ENCODE measurements around the gene FSCN2. TPM values are rescaled to one million over a fixed set of nuclear protein-coding genes. Genes with fewer than 3 reads are reported as not detected.

FSCN2 gene
- total and polyA plus RNA-seq, 2 donors (not counting 3 experiments of a cell fraction or from before 2014, with no cell fraction given), result 0.32 to 0.71 TPM

- TF ChIP-seq GATA2 (IDR thresholded peaks at IDR 0.05; ENCODE audit: insufficient read depth, insufficient read length, low read depth, low read length) (no peak), FOS (IDR thresholded peaks at IDR 0.05; ENCODE audit: borderline replicate concordance, insufficient read depth, low read length) (no peak), CTCF (IDR thresholded peaks at IDR 0.05; ENCODE audit: extremely low read depth in 1 of 2, insufficient read depth in 1 of 2, low read depth in 1 of 2, low read length in 2 of 2) (no peak), POLR2AphosphoS5 (IDR thresholded peaks at IDR 0.05; ENCODE audit: insufficient read depth, low read depth, low read length) (no peak), JUN (IDR thresholded peaks at IDR 0.05; ENCODE audit: borderline replicate concordance, insufficient read depth, insufficient read length, low read depth) (no peak), POLR2A (IDR thresholded peaks at IDR 0.05; ENCODE audit: low read depth, low read length) (no peak), EZH2 (IDR thresholded peaks at IDR 0.05; ENCODE audit: borderline replicate concordance, low read depth, low read length, severe bottlenecking) (no peak), MAX (IDR thresholded peaks at IDR 0.05; ENCODE audit: insufficient read depth, insufficient read length) (no peak), MYC (IDR thresholded peaks at IDR 0.05; ENCODE audit: low read depth, low read length) (no peak)
- Histone ChIP-seq H3K27ac (ENCODE audit: insufficient read depth, low read depth, low read length) (no peak overlapping the region), H3K9ac (replicated peaks; ENCODE audit: extremely low read depth, insufficient read depth, low read length) (no peak overlapping the region), H3K4me3 (replicated peaks in 1 of 3; ENCODE audit: insufficient read depth in 1 of 3, low read depth in 1 of 3, low read length in 3 of 3) (no peak overlapping the region), H3K36me3 (ENCODE audit: control insufficient read depth in 2 of 2, extremely low read depth in 1 of 2, insufficient read depth in 2 of 2, low read length in 2 of 2) (no peaks in the 10 kb centered on the region), H3K79me2 (ENCODE audit: control insufficient read depth, insufficient read depth, low read length) (no peaks in the 10 kb centered on the region), H3K9me3 (replicated peaks; ENCODE audit: control insufficient read depth, insufficient read depth, low read length) (no peaks in the 10 kb centered on the region), H2AFZ (ENCODE audit: low read depth, low read length) (no peak overlapping the region), H3K4me2 (ENCODE audit: insufficient read depth, low read length) (no peak overlapping the region), H3K4me1 (ENCODE audit: control insufficient read depth, extremely low read depth, insufficient read depth, low read length) (peaks cover 7% of the 10 kb centered on the region), H4K20me1 (replicated peaks; ENCODE audit: control insufficient read depth, extremely low read depth, insufficient read depth, low read length) (no peaks in the 10 kb centered on the region), H3K9me1 (replicated peaks; ENCODE audit: control insufficient read depth, extremely low read depth, insufficient read depth, low read length) (no peaks in the 10 kb centered on the region), H3K27me3 (ENCODE audit: control insufficient read depth in 2 of 2, insufficient read depth in 2 of 2, low read length in 2 of 2) (no peaks in the 10 kb centered on the region)
- no TSS peak for BruUV-seq (replicated peaks)
- no peak for DNase-seq (ENCODE audit: low read depth, low spot score)
- FAIRE-seq, result no peak
- intact Hi-C loops (cut with micrococcal nuclease) (no loop called here), dilution Hi-C loops (cut with MboI; ENCODE audit: extremely low pct_ligation_motif_present, low sequenced_read_pairs) (no loop called here)
- ChIA-PET POLR2A (interaction anchor here (0.6 to 0.7 kb wide), 3 partner anchors 7 to 226 kb away, joined by 3 to 5 read pairs (median 4); partner anchors contain the start of gene ACTG1), CTCF (interaction anchor here (0.6 to 1.6 kb wide), 16 partner anchors 14 to 377 kb away, joined by 3 to 6 read pairs (median 4); partner anchors contain the start of genes BAHCC1 and FAAP100)
Measured at GRCh38 chr17:81522491-81523401, 5.4 kb upstream of the FSCN2 start.

Data from endothelial cell of umbilical vein (primary cell).